Hematopoietic multipotent progenitor cell treated with erythropoietin and hydrocortisone succinate and interleukin-3 and kit ligand, for 15 days (in vitro differentiated cells): ENCODE data around the gene SPPL2A.
A peak's percentile ranks its signal among the peaks of the same experiment; 100 is the strongest.
"Not testable (repeated sequence)": the region's sequence is repeated elsewhere in the genome, so short reads cannot be mapped to it uniquely, and the experiment has no call there.

Experiments
- DNase-seq: peaks from one replicate; pipeline ENCODE4 v3.0.0-alpha.2; 2015; ENCODE audit warnings: low spot score

SPPL2A gene

GRCh38 chr15:50767332-50767861 lies 1.9 kb upstream of the SPPL2A start:
- no peak for DNase-seq

- peak; percentile 14 for DNase-seq
Measured at GRCh38 chr15:50764461-50765194, 878 bp downstream of the SPPL2A start.

- no peak for DNase-seq
Measured at GRCh38 chr15:50758712-50759205, 6.7 kb downstream of the SPPL2A start.

GRCh38 chr15:50753463-50753862 lies 12.0 kb downstream of the SPPL2A start:
- DNase-seq = peak; percentile 24

- DNase-seq = no peak
Measured at GRCh38 chr15:50751394-50751793, 14.1 kb downstream of the SPPL2A start.

GRCh38 chr15:50750227-50750705 lies 15.2 kb downstream of the SPPL2A start:
- DNase-seq = no peak

- no peak for DNase-seq
Measured at GRCh38 chr15:50747523-50747922, 18.0 kb downstream of the SPPL2A start.

- DNase-seq = no peak
Measured at GRCh38 chr15:50744601-50745000, 20.9 kb downstream of the SPPL2A start.

GRCh38 chr15:50740955-50741354 lies 24.6 kb downstream of the SPPL2A start:
- no peak for DNase-seq

GRCh38 chr15:50736823-50737222 lies 28.7 kb downstream of the SPPL2A start:
- DNase-seq = no peak

GRCh38 chr15:50735156-50735555 lies 30.4 kb downstream of the SPPL2A start:
- DNase-seq = no peak

GRCh38 chr15:50726315-50726714 lies 39.2 kb downstream of the SPPL2A start:
- DNase-seq = no peak

- no peak for DNase-seq
Measured at GRCh38 chr15:50718700-50719125, 46.8 kb downstream of the SPPL2A start.

- no peak for DNase-seq
Measured at GRCh38 chr15:50712018-50712417, 53.5 kb downstream of the SPPL2A start.

- DNase-seq = no peak
Measured at GRCh38 chr15:50710585-50710984, 54.9 kb downstream of the SPPL2A start.

- DNase-seq = no peak
Measured at GRCh38 chr15:50707878-50708427, 57.6 kb downstream of the SPPL2A start.

- no peak for DNase-seq
Measured at GRCh38 chr15:50702762-50703334, 62.7 kb downstream of the SPPL2A start.

GRCh38 chr15:50698101-50698500 lies 67.4 kb downstream of the SPPL2A start:
- DNase-seq = no peak

- DNase-seq = no peak
Measured at GRCh38 chr15:50697109-50697797, 68.3 kb downstream of the SPPL2A start.

GRCh38 chr15:50694634-50695165 lies 70.8 kb downstream of the SPPL2A start:
- not testable (repeated sequence) for DNase-seq

- DNase-seq = no peak
Measured at GRCh38 chr15:50687302-50687902, 78.1 kb downstream of the SPPL2A start.
